Fibroblast of lung (primary cell): Measurements from ENCODE around the gene ACTR1A.

Experiments used
- EZH2 ChIP-seq: IDR thresholded peaks from 2 replicates; pipeline ENCODE4 v1.5.1; 2012; ENCODE audit warnings: low read length, control low read depth, mild to moderate bottlenecking; ENCODE audit errors: missing control alignments
- TF ChIP-seq, protein P1 (sequence below), 2 donors: IDR thresholded peaks in 1 of 2; conservative IDR thresholded peaks in 1 of 2; 1 replicate in 1 of 2; 2 replicates in 1 of 2; pipeline ENCODE4 v1.5.1; 2011 to 2012; ENCODE audit warnings: low read length in 2 of 2, control low read depth in 1 of 2, inconsistent platforms in 1 of 2, low read depth in 1 of 2, mild to moderate bottlenecking in 1 of 2

DNA sequence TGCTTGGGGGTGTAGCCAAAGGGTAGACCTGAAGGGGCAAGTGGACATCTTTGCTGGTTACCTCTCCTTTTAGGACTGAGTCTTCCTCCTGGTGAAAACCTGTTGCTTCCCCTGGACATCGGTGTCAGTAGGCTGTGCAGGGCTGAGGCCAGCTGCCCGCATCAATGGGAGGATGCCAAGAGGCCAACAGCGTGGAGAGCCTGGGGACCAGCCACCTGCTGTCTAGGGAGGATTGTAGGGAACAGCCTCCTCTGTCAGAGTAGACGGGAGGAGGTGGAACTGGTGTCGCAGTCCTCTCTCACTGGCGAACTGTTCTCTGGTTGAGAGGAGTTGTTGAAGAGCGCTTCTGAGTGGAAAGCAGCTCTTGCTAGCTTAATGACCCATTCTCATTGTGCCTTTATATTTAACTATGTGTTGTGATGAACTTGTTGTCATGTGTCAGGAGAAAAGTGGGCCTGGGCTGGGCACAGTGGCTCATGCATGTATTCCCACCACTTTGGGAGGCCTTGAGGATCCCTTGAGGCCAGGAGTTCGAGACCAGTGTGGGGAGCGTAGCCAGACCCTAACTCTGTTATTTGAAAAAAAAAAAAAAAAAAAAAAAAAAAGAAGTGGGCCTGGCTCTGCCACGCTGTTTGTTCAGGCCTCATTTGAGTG, 3.1 kb upstream of the ACTR1A start:
- TF ChIP-seq, protein P1, sequence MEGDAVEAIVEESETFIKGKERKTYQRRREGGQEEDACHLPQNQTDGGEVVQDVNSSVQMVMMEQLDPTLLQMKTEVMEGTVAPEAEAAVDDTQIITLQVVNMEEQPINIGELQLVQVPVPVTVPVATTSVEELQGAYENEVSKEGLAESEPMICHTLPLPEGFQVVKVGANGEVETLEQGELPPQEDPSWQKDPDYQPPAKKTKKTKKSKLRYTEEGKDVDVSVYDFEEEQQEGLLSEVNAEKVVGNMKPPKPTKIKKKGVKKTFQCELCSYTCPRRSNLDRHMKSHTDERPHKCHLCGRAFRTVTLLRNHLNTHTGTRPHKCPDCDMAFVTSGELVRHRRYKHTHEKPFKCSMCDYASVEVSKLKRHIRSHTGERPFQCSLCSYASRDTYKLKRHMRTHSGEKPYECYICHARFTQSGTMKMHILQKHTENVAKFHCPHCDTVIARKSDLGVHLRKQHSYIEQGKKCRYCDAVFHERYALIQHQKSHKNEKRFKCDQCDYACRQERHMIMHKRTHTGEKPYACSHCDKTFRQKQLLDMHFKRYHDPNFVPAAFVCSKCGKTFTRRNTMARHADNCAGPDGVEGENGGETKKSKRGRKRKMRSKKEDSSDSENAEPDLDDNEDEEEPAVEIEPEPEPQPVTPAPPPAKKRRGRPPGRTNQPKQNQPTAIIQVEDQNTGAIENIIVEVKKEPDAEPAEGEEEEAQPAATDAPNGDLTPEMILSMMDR (conservative IDR thresholded peaks at IDR 0.05 in 1 of 2, IDR thresholded peaks at IDR 0.05 in 1 of 2; ENCODE audit: low read depth in 1 of 2, low read length in 2 of 2), result no peak
- no peak for TF ChIP-seq EZH2
